Epithelial cell of esophagus (primary cell): ENCODE data around the gene IDI1.
A peak's percentile ranks its signal among the peaks of the same experiment; 100 is the strongest.

Experiments
- DNase-seq: peaks from one replicate; pipeline ENCODE4 v3.0.0; 2010; ENCODE audit warnings: low read depth
- H3K4me3 ChIP-seq: 2 replicates; pipeline ENCODE4 v1.5.1; 2011; ENCODE audit warnings: mild to moderate bottlenecking, low read length, control low read depth
- TF ChIP-seq, protein P1 (sequence below): IDR thresholded peaks from 2 replicates; pipeline ENCODE4 v1.5.1; 2011; ENCODE audit warnings: low read depth, mild to moderate bottlenecking, low read length, control low read depth, inconsistent platforms; ENCODE audit not compliant: insufficient read depth; ENCODE audit errors: missing control alignments

The IDI1 gene

DNA sequence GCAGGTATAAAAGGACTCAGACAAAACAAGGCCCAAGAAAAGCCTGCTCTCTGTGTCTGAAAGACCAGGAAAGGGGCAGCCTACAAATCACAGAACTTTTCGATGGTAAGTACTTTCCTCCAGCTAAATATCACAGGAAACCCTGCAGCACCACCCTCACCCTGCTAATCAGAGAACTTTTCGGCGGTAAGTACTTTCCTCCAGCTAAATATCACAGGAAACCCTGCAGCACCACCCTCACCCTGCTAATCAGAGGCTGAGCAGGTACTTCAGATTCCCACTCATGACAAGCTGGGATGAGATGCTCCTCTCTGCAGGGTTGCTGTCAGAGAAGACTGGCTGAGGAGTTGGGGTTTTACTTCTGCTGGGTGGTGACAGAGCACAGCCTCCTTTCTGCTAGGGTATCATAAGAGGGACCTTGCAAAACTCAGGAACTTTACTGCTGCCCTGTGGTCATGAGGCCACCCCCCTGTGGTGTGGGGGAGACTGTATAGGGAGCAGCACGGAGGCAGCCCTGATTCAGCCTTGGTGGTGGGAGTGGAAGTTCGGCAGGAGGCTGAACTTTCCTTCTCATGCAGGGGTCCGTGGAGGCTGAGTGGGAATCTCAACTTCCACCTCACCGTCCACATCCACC, 14.4 kb upstream of the IDI1 start:
- H3K4me3 ChIP-seq, result no peak overlapping the region
- TF ChIP-seq, protein P1, sequence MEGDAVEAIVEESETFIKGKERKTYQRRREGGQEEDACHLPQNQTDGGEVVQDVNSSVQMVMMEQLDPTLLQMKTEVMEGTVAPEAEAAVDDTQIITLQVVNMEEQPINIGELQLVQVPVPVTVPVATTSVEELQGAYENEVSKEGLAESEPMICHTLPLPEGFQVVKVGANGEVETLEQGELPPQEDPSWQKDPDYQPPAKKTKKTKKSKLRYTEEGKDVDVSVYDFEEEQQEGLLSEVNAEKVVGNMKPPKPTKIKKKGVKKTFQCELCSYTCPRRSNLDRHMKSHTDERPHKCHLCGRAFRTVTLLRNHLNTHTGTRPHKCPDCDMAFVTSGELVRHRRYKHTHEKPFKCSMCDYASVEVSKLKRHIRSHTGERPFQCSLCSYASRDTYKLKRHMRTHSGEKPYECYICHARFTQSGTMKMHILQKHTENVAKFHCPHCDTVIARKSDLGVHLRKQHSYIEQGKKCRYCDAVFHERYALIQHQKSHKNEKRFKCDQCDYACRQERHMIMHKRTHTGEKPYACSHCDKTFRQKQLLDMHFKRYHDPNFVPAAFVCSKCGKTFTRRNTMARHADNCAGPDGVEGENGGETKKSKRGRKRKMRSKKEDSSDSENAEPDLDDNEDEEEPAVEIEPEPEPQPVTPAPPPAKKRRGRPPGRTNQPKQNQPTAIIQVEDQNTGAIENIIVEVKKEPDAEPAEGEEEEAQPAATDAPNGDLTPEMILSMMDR, result no peak
- DNase-seq, result no peak

DNA sequence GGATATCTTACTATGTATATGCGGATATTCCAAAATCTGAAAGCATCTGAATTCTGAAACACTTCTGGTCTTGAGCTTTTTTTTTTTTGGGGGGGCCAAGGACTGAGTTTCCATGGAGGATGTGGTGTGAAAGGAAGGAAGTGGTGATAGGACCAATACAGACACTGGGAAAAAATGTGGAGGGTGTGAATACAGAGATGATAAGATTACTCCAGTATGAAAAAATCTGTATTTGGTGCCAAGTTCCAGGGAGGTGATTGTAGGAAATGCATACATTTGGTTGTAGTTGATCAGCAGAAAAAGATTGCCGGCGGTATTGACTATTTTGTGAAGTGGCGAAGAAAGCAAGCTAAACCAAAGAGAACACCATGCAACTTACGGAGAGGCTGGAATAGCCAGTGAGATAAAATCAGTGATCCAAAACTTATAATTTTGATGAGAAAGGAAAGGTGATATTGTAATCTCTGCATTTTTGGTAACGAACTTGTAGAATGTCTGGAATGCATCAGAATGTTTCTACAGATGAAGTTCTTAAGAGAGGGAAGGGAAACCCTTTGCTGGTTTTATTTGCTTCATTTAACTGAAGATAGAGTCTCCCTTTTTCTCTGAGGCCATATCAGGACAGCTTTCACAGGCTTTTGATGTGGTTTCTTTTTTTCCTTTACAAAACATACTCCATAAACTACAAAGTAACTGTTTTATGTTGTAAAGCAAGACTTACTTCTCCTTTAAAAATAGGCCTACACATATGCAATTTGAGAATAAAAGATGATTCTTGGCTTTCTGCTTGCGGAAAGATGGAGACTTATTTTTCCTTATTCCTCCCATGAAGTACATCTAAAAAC, 13.2 kb upstream of the IDI1 start:
- no peak overlapping the region for H3K4me3 ChIP-seq
- TF ChIP-seq, protein P1, result no peak
- peak; percentile 51 for DNase-seq

DNA sequence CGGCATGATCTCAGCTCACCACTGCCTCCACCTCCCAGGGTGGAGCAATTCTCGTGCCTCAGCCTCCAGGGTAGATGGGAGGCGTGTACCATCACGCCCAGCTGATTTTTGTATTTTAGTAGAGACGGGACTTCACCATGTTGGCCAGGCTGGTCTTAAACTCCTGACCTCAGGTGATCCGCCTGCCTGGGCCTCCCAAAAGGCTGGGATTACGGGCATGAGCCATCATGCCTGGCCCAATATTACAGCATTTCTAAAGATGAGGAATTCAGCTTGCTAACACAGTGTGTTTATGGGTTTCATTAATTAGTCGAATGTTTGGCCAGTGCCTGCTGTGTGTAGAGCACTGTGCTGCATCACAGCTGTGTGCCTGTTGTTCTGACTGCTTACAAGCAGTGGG, 11.0 kb upstream of the IDI1 start:
- H3K4me3 ChIP-seq, result peak overlapping the region; percentile 9
- peak; percentile 94 for DNase-seq
- TF ChIP-seq, protein P1, result no peak

DNA sequence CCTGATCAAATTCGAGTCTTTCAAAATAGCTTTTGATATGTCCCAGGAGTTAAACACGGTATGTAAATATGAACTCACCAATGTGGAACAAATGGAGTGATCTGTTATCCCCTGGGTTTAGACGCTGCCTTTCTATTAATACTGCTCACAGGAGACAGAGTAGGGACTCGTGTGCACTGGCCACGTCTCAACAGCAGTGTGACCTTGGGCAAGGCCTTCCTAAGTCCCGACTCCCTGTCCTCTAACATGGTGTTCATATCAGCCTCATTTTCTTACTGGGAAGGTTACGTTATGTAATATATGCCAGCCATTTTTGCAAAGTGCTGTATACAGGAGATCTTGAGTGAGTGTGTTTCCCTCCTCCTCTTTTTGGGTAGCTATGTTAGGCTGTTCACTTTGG, 9.1 kb upstream of the IDI1 start:
- H3K4me3 ChIP-seq, result peak overlapping the region; percentile 85

DNA sequence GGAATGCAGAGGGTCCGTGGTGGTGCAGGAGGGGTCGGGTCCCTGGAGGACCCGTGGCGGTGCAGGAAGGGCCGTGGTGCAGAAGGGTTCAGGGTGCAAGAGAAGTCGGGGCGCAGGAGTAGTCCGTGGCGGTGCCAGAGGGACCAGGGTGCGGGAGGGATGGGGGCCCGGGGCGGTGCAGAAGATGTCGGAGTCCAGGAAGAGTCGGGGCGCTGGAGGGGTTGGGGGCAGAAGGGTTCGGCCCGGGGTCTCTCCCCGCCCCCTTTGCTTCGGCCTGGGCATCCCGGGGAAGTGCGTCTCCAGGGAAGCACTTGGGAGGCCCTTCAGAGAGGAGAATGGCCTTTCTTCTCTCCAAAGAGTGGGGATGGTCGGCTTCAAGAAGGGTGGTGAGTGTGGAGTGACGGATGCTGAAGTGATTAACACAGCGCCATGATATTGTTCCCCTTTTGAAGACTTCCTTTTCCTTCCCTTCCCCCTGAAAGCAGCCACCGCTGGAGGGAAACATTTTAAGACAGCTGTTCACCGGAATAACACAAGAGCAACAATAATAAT, 8.3 kb upstream of the IDI1 start:
- H3K4me3 ChIP-seq, result peak overlapping the region; percentile 85
- peak; percentile 47 for DNase-seq
- TF ChIP-seq, protein P1, result no peak

More for the DNA sequence above, 9.1 kb upstream of the IDI1 start:
- TF ChIP-seq, protein P1, result no peak
- DNase-seq, result no peak

DNA sequence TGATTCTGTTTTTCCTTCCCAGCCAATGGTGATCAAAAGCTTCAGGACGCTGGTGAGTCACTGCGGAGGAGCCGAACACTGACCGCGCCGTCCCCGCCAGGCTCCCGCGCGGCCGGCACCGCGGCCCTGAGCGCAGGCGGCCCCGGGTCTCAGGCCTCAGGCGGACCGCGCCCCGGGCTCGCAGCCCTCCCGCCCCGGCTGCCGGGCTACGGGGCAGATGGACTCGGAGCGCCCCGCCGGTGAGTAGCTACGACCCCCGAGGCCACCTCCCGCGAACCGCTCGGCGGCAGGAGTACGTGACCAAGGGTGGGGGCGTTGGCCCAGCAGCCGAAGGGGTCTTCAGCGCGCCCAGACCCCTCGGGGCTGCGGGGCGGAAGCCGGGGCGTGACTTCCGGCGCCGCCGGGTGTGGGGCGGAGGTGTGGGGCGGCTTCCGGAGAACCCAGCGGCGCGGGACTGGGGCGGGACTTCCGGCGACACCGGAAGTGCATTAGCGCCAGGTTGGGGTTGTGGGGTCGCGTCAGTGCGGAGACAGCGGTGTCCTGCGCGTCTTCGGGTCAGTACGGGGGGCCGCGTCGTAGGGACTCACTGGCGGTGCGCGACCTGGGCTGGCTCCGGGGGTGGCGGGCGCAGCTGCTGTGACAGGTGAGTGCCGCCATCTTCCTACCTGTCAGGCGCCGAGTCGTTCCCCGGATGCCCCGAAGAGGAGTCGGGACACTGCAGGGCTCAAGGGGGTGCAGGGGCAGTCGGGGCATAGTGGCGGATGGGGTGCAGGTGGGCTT, 7.6 kb upstream of the IDI1 start, which contains the start of gene WDR37:
TSS of gene WDR37 (plus strand) at position 60 of the 780 bp plus-strand sequence. CDS start 15,771 bp downstream, outside the sequence.
- peak; percentile 89 for DNase-seq
- H3K4me3 ChIP-seq, result peak within 1 kb of the TSS; percentile 85
- TF ChIP-seq, protein P1, result no peak
